Kasumi-1 (cell line): ENCODE results near the gene FAM168B.
A peak's percentile ranks its signal among the peaks of the same experiment; 100 is the strongest.

Experiments used
- DNase-seq, 2 experiments: peaks; one replicate each; lab custom pipeline; 2025; lab: John Stamatoyannopoulos, UW

The FAM168B gene

DNA sequence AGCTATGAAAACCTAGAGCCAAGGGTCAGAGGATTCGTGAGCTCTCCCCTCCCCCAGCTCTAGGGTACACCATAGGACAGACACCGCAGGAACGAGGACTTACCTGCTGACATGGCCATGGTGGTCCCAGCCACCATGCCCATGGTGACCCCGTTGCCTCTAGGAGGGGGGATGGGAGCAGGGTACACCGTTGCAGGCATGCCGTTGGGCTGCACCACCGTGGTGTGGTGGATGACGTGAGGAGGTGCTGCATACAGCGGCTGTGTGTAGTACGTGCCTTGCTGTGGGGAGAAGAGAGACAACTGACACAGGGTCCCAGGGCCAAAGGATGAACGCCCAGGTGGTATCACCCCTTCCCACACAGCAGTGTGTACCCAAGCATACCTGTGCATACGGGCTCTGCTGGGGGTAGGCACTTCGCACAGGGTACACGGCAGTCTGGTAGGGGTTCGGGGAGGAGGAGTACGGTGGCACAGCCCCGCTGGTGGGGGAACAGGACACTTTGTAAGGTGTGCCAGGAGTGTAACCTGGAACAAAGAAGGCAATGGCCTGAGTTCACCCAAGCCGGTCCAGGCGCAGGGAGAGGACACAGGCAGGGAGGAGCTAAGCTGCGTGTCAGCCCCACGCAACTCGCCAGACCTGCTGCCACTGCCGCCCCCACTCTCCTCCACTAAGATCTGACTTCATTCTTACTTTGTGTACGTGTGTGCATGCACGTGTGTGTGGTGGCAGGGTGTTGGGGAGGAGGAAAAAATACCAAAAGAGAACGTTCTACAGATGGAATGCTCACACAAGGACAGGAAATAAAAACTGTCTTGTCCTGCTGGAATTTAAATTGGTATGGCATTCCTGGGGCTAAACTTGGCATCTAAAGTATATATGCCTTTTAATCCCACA lies 37.8 kb downstream of the FAM168B start:
- no peak for DNase-seq

DNA sequence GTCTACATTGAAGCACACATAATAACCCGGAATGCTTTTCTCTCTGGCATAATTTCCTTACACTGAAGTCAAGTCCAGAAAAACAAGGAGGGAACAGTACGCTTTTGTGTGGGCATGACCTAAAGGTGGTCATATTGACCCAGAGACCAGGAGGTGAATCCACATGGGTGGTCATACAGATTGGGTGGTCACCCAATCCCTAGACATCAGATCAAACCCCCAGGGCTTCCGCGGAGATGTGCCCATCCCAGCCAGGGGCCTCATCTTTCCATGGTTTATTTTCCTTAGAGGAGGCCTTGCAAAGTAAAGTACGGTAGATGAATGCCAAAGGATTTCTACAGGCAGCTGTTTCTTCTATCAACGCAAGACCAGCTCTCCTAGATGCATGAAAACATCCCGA lies 38.8 kb downstream of the FAM168B start:
- DNase-seq: no peak

DNA sequence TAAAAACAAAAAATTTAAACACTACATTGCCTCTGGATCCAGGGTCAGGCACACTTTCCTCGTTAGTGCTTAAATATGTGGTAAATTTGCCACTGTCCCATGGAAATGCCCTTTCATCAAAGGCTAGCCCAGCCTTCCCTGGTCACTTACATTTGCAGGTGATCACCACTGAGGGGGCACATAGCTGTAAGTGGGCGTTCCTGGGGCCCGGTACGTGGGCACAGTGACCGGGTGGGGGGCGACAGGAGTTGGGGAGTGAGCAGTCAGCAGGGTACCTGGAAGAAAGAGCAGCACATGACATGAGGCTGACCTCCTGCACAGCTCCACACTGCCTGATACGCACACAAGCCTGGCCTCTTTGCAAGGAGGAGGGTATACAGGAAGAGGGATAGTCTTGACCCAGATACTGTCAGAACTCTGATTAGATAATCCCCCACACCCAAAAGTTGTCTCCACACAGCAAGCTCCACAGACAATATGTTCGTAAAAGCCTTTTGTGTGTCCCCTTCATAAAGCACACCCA lies 40.5 kb downstream of the FAM168B start:
- DNase-seq: no peak

DNA sequence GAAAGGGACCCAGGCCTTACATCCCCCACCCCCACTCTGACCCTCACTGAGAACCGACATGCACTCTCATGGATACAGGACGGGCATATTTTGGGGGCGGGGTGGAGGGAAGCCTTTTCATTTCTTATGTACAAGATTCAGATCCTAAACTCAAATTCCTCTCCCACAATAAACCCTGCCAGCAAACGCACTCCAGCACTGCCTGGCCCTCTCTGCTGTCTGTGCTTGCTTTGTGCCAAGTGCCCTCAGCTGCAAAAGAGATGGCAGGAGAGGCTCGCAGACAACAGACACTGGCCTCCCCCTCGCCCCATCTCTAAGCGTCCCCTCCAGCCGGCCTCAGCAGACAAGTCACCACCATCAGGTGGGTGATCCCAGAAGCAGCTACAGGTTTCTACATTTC lies 42.4 kb downstream of the FAM168B start:
- DNase-seq: no peak

DNA sequence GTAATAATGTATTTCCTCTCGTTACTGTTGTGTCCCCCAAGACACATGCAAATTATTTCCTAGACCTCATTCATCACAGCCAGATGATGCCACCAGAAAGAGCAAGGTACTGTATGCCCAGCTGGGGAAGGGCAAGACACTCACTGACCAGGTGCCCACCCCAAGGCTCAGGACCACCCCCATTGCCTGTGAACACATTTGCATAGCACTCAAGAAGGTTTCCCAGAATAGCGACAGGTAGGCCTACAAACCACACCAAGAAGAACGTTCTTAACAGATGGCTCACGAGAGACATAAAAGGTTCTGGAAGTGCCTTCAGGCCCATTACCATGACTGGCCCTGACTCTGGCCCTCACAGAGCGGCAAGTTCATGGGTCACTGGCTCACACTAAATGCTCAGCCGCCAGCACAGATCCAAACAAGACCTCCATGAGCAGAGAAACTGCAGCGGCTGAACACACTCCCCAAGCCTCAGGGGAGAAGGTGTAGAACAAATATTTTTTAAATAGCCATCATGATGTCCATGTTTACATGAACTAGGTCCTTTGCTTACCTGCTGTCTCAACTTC lies 44.0 kb downstream of the FAM168B start:
- no peak for DNase-seq

DNA sequence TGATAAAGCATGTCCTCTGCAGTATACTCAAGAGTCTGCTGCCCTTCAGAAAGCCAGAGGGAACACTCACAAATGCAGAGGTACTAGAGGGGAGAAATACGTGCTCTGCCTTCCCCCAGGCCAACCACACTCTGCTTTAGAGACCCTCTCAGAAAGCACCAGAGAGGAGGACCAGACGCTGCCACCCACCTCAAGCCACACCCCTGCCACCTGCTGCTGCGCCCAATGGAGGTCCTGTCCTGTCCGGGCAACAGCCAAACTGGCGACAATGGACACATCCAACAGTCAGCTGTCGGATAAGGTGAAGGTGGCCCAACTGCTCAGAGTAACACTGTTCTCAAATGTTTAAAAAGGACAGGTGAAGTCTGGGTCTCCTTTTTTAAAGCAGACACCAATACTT lies 44.6 kb downstream of the FAM168B start:
- DNase-seq: no peak

DNA sequence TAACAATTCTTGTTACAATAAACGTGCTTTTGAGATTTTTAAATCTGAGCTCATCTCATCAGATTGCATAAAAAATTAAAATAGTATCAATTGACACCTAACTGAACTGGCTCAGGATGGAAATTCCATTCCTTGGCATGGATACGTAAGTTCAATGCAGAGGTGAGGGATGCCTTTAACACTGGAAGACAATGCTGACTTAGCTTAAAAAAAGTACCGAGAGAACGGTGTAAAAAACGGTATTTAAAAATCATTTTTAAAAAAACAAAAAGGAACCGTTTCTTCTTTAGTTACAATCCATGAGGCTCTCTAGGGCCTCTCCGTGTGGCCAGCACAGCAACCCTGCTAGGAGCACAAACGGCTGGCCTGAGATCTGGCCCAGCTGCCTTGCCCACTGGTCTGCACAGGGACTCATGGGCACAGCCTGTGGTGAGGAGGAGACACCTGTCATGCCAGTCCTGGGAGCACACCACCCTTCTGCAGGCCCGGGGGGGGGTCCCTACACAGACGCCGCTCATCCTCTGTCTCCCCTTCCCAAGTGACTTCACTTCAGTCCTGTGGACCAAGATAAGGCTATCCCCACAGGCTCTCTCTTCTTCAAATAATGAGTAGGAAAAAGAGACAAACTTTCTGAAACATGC lies 45.2 kb downstream of the FAM168B start:
- no peak for DNase-seq

DNA sequence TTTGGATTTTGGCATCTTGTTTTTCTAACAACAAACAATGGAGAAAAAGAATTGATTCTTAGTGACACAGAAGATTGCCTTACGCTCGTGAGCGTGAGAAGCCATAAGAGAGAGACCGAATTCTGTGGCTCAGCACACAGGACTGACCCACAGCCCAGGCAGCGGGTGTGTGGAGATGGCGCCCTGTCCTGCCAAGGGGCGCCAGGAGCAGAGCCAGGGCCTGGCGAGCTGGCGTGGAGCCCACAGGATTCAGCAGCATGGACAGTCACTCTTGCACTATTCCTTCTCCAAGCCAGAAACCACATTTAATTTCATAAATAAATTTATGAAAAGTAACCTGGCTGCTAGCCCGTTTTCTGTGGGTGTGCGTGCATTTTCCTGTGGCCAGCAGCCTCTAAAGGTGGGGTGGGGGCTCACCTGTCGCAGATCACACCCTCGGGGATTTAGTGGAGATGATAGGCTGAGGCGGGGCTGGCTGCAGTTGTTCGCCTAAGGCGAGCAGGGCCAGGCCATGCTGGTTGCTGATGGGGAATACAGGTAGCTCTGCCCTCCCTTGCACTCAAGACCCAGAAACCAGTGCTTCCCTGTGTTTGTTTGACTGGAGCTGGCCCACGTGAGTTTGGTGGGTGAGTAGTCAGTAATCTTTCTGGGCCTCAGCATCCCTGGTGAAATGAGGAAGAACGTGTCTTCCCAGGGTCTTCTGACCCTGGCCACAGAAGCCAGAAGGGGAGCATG lies 46.2 kb downstream of the FAM168B start:
- no peak for DNase-seq

DNA sequence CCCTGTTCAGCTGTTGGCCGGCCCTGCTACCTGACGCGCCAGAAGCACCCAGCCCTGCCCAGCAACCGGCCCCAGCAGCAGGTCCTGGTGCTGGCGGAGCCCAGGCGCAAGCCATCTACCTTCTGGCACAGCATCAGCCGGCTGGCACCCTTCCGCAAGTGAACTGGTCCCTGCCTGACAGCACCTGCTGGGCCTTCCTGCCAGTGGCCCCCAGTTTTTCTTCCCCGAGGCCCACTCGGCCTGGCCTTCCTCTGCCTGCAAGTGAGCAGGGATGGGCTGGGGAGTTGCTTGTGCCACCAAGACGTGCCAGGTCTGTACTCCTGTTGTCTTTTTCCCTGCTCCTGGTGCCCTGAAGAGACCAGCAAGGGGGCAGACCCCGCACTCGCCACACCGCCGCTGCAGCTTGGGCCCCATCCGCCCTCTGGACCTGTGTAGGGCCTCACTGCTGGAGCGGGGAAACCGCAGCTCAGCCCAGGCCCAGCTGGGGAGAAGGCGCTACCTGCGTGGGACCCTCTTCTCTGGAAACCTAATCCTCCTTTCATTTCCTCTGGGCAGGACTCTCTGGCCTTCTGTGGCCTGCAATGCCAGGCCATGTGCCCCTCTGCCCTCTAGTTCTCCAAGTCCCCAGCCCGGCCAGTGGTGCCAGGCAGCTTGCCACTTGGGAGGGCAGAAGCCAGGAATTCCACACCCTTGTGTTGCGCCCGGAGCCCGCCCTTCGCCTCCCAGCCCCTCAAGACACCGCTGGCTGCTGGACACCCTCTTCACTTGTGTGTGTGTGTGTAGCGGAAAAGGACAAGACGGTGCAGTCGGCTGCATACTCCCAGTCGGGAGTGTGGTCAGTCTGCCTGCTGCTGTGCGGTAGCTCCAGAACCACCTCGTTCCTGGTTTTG lies 47.0 kb downstream of the FAM168B start:
- no peak for DNase-seq

DNA sequence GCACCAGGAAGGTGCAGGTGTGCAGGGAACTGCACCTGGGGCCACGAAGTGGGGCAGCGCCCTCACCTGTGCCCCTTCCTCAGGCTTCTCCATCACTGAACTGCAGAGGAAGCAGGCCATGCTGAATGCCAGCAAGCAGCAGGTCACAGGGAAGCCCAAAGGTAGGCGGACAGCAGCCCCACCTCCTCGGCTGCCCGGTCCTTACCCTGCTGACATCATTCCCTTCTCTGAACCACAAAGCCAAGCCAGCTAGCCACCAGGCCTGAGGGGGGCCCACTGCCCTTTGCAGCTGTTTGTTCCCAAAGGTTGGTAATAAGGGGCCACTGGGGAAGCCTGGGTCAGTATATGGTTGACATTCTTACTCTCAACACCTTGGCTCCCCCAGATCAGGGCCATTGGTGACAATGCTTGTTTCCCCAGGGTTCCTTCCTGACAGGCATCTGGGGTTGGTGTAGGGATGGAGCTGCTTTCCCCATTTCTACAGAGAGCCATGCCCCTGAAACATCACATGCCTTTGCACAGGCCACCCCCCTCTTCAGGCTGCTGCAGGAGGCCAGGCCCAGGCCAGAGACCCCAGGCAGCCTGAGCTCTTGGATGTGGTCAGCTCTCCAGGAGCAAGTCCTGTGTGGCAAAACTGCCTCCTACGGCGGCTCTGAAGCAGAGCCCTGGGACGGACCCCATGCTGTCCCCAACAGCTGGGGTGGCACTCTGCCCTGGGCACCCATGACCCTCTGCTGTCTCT lies 47.8 kb downstream of the FAM168B start:
- no peak for DNase-seq

DNA sequence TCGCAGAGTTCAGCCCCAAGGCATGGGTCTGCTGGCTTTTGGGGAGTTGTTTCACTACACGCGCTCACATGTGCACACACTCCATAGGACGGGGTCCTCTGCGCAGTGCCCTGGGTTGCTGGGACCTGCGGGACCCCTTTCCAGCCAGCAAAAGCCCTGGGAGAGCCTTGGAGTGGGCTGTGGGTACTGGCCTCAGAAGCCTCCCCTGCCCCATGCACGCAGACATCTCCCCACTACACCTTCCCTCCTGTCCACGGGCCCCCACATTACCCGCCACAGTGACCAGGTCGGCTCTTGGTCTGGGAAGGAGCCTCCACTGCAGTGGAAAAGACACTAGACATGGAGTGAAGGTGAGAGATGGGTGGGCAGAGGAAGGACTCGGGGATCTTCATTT lies 48.5 kb downstream of the FAM168B start:
- no peak for DNase-seq

DNA sequence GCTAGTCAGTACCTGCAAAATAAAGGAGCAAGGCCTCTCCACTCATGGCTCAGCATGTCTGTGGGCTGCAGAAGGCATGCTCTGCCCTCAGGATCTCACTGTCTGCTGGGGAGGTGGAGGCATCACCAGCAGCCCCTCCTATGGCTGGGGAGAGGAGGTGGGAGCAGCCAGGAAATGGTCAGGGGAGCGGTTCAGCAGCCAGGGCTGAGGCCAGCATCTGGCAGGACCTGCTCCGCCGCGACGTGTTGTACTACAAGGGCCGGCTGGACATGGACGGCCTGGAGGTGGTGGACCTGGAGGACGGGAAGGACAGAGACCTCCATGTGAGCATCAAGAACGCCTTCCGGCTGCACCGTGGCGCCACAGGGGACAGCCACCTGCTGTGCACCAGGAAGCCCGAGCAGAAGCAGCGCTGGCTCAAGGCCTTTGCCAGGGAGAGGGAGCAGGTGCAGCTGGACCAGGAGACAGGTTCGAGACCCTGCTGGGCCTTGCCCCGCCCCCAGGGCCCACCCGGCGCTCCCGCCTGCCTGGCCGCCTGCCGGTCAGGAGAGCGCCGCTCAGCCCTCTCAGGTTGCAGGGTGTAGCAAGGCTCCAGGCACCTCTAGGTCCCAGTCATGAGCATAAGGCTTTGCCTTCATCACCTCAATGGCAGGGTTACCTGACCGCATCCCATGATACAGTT lies 49.0 kb downstream of the FAM168B start:
- DNase-seq: no peak

DNA sequence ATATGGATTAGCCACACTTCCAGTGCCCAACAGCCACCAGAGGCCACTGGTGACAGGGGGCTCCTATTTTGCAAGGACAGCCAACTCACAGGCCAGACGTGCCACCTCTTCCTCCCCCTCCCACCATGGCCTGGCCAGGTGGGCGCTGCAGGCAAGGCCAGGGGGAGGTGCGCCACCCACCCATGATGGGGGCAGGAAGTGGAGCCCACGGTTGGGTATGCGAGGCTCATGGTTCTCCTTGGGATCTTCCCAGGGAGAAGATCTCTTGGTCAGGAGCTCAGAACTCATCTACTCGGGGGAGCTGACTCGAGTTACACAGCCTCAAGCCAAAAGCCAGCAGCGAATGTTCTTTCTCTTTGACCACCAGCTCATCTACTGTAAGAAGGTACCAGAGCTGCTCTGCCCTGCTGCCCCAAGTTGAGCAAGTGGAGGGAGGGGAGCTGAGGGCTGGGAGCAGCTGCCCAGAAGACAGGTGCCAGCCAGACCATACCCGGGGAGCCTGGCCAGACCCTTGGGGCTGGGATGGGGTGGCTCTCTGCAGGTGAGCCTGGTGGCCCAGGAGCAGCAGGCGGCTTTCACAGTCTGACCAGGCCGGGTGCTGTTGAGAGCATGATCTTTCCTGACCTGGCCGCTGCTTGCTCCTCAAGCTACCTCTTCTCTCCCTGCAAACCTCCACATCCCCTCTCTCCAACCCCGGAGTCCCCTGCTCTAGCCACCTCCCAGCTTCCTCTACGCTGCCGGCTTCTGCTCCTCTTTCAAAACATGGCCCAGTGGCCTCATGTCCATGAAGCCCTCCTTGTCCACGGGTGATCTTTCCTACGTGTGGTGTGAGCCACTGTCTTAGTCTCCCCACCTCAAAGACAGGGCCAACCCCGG lies 49.8 kb downstream of the FAM168B start:
- DNase-seq: no peak

DNA sequence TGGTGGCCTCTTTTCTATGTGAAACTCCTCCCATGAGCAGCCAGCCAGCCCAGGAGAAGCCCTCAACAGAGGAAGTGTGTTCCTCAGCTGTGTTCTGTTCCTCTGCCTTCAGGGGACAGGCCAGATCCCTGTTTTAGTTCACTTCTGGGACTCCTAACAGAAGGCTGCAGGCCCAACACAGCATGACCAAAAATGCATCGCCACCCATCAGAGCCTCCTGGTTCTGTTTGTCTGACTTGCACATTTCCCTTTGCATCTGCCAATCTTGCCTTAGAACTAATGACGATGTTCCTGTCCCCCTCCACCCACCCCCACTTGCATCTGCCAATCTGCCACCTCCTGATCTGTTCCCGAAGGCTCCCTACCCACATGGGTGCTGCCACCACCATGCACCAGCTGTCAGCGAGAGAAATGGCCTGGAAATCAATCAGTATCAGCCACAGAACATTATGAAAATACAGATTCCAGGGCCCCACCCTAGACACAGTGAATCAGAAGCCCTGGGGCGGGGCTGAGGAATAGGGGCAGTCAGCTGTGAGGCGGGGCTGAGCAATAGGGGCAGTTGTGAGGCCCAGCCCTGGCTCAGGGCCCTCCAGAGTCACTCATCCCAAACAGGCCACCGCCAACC lies 51.0 kb downstream of the FAM168B start:
- DNase-seq: peak; percentile 49 to 54

DNA sequence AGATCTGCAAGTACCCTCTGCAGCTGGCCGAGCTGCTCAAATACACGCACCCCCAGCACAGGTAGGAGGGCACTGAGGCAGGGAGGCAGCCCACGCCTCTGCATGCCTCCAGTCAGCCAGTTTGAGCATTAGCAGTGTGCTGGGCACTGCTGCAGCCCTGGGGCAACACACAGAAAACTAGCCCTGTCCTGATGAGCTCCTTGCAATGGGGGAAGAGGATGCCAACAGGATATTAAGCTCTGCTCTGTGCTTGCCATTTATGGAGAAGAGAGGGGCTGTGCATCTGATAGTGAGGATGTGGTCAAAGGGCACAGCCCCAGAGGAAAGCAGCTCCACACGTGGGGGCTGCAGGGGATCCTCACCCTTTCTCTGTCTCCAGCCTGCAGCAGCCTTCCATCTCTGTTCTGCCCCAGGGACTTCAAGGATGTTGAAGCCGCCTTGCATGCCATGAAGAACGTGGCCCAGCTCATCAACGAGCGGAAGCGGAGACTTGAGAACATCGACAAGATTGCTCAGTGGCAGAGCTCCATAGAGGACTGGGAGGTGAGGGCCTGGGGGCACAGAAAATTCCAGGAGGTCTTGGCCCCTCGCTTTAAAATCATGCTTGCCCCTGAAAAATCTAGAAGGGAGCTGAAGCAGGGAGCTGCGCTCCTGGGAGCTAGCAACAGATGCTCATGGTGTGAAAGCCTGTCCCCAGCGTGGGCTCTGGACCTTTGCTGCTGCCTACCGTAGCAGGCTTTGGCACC lies 51.7 kb downstream of the FAM168B start:
- peak; percentile 74 to 75 for DNase-seq

DNA sequence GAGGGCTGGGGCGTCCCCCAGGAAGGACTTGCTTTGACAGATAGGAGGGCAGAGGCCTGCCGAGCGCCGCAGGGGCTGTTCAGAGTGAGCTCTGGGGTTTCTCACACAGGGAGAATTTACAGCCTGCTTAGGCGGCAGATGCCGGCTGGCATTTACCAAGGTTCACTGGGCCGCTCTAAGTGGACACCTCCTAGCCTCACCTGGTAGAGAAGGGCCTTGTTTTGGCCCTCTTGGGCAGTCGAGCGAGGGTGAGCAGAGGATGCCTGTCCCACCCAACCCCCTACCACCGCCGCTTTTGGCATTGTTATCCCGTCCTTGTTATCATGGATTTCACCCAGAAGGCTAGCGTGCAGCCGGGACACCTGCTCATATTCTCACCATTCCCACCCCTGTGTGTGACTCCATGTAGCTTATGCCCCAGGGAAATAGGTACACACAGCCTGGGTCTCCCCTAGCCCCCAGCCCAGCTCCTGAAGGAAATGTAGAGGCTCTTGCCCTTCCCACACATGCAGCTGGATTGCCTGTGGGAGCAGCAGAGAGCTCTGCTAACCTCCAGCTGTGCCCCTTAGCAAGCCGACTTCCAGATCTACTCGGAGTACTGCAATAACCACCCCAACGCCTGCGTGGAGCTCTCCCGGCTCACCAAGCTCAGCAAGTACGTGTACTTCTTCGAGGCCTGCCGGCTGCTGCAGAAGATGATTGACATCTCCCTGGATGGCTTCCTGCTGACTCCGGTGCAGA lies 52.4 kb downstream of the FAM168B start:
- peak; percentile 78 to 79 for DNase-seq
